Smooth muscle cell (in vitro differentiated cells): ENCODE data around the gene KIF5C. TPM values are rescaled to one million over a fixed set of nuclear protein-coding genes. Genes with fewer than 3 reads are reported as not detected.
"Not testable (repeated sequence)": the region's sequence is repeated elsewhere in the genome, so short reads cannot be mapped to it uniquely, and the experiment has no call there.

Source experiments
- DNase-seq: peaks from one replicate; lab custom pipeline; 2025; ENCODE audit not compliant: unreplicated experiment; lab: John Stamatoyannopoulos, UW
- H2AFZ ChIP-seq: fragments of 200-600 bp; sonication (generic); 2 replicates; pipeline ENCODE4 v1.6.0; 2016; ENCODE audit warnings: antibody characterized with exemption, low read depth, mild to moderate bottlenecking
- H3F3A ChIP-seq: fragments of 200-600 bp; sonication (generic); 2 replicates; pipeline ENCODE4 v1.6.0; 2017; ENCODE audit warnings: antibody characterized with exemption, low read depth
- H3K27ac ChIP-seq: fragments of 200-600 bp; sonication (generic); 2 replicates; pipeline ENCODE4 v1.5.1; 2016; ENCODE audit warnings: low read depth, mild to moderate bottlenecking
- H3K27me3 ChIP-seq: fragments of 200-600 bp; sonication (generic); 2 replicates; pipeline ENCODE4 v1.6.1; 2016; ENCODE audit warnings: low read depth, mild to moderate bottlenecking
- H3K36me3 ChIP-seq: fragments of 200-600 bp; sonication (generic); 2 replicates; pipeline ENCODE4 v1.5.1; 2016; ENCODE audit warnings: low read depth
- H3K4me1 ChIP-seq: fragments of 200-600 bp; sonication (generic); 2 replicates; pipeline ENCODE4 v1.5.1; 2016; ENCODE audit warnings: low read depth
- H3K4me2 ChIP-seq: fragments of 200-600 bp; sonication (generic); 2 replicates; pipeline ENCODE4 v1.6.0; 2016; ENCODE audit warnings: mild to moderate bottlenecking
- H3K4me3 ChIP-seq: fragments of 200-600 bp; sonication (generic); 2 replicates; pipeline ENCODE4 v1.5.1; 2016; ENCODE audit warnings: mild to moderate bottlenecking
- H3K79me2 ChIP-seq: fragments of 200-600 bp; sonication (generic); 2 replicates; pipeline ENCODE4 v1.6.0; 2016; ENCODE audit warnings: low read depth, mild to moderate bottlenecking
- H3K9ac ChIP-seq: fragments of 200-600 bp; sonication (generic); 2 replicates; pipeline ENCODE4 v1.6.0; 2016; ENCODE audit warnings: low read depth
- H3K9me3 ChIP-seq: fragments of 200-600 bp; sonication (generic); replicated peaks from 2 replicates; pipeline ENCODE4 v1.5.1; 2016; ENCODE audit warnings: low read depth
- H4K20me1 ChIP-seq: fragments of 200-600 bp; sonication (generic); 2 replicates; pipeline ENCODE4 v1.6.0; 2016; ENCODE audit warnings: low read depth
- CTCF ChIP-seq: fragments of 200-600 bp; sonication (generic); IDR thresholded peaks from 2 replicates; pipeline ENCODE4 v1.5.1; 2017; ENCODE audit warnings: borderline replicate concordance, mild to moderate bottlenecking, antibody characterized with exemption; ENCODE audit not compliant: insufficient read depth, poor library complexity, severe bottlenecking
- WGBS: methylation state at CpG from one replicate; pipeline ENCODE4 v1.1.7; 2016; ENCODE audit warnings: low lambda C conversion rate; 5-methylcytosine and 5-hydroxymethylcytosine counted together
- polyA plus RNA-seq: library from polyadenylated mRNA; unstranded; fragments of >200 nt; fragmentation: Nextera tagmentation; extraction: Ambion mirVana; gene quantifications from 2 replicates; pipeline ENCODE4 v1.2.1, GENCODE V29; 2016
- total RNA-seq: library from RNA; depleted of rRNA; stranded (reverse); fragments of >200 nt; gene quantifications from 2 replicates; pipeline ENCODE4 v1.2.3, GENCODE V29; 2014

Gene KIF5C
- total and polyA plus RNA-seq, 2 experiments from 2014 or later, result 0.09 to 1.4 TPM

GRCh38 chr2:148979164-148979918 is 104.3 kb downstream of the KIF5C start:
- no peaks in the 10 kb centered on the region for H3K36me3 ChIP-seq
- no peak overlapping the region for H3K4me2 ChIP-seq
- H2AFZ ChIP-seq, result no peak overlapping the region
- H3K9ac ChIP-seq, result no peak overlapping the region
- H3K9me3 ChIP-seq, result no peaks in the 10 kb centered on the region
- no peak overlapping the region for H3K27ac ChIP-seq
- peaks cover 4% of the 10 kb centered on the region for H3K4me1 ChIP-seq
- TF ChIP-seq CTCF, result no peak
- WGBS, result 94% methylated on average over 6 of the region's 6 CpGs
- DNase-seq, result no peak
- no peaks in the 10 kb centered on the region for H4K20me1 ChIP-seq
- H3K4me3 ChIP-seq, result no peak overlapping the region
- H3F3A ChIP-seq, result no peaks in the 10 kb centered on the region
- no peaks in the 10 kb centered on the region for H3K79me2 ChIP-seq
- no peaks in the 10 kb centered on the region for H3K27me3 ChIP-seq

- Histone ChIP-seq H3K27ac (no peak overlapping the region), H4K20me1 (no peaks in the 10 kb centered on the region), H3K4me1 (peaks cover 4% of the 10 kb centered on the region), H3K79me2 (no peaks in the 10 kb centered on the region), H3K9me3 (no peaks in the 10 kb centered on the region), H2AFZ (no peak overlapping the region), H3K9ac (no peak overlapping the region), H3K4me3 (no peak overlapping the region), H3F3A (no peaks in the 10 kb centered on the region), H3K27me3 (no peaks in the 10 kb centered on the region), H3K4me2 (no peak overlapping the region), H3K36me3 (no peaks in the 10 kb centered on the region)
- WGBS, result 82% methylated on average over 4 of the region's 4 CpGs
- DNase-seq, result no peak
- no peak for TF ChIP-seq CTCF
These were observed 104.9 kb downstream of the KIF5C start for GRCh38 chr2:148979919-148980277.

DNA sequence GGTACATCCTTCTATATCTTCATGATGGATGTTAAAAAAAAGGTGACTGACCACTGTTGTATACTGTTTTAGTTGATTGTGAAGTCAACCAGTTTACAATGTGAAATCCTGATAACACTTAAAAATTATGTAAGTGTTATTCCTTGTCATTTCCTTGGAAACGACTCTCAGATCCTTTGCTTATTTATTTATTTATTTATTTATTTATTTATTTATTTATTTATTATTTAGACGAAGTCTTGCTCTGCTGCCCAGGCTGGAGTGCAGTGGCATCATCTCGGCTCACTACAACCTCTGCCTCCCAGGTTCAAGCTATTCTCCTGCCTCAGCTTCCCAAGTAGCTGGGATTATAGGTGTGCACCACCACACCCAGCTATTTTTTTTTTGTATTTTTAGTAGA is 105.5 kb downstream of the KIF5C start:
- not testable (repeated sequence) for H3K27ac ChIP-seq, H3K9me3 ChIP-seq, H3K27me3 ChIP-seq, H2AFZ ChIP-seq, DNase-seq, H4K20me1 ChIP-seq, H3K4me3 ChIP-seq, H3K79me2 ChIP-seq, H3F3A ChIP-seq, H3K36me3 ChIP-seq, H3K4me2 ChIP-seq, H3K4me1 ChIP-seq, H3K9ac ChIP-seq
- WGBS, result 100% methylated on average over 3 of the region's 3 CpGs

- H3F3A ChIP-seq, result no peaks in the 10 kb centered on the region
- no peaks in the 10 kb centered on the region for H4K20me1 ChIP-seq
- no peak overlapping the region for H3K9ac ChIP-seq
- no peak overlapping the region for H3K27ac ChIP-seq
- H3K79me2 ChIP-seq, result no peaks in the 10 kb centered on the region
- H2AFZ ChIP-seq, result no peak overlapping the region
- no peaks in the 10 kb centered on the region for H3K27me3 ChIP-seq
- TF ChIP-seq CTCF, result no peak
- DNase-seq, result no peak
- H3K4me3 ChIP-seq, result no peak overlapping the region
- peaks cover 4% of the 10 kb centered on the region for H3K4me1 ChIP-seq
- no peaks in the 10 kb centered on the region for H3K9me3 ChIP-seq
- WGBS, result 94% methylated on average over 6 of the region's 6 CpGs
- H3K4me2 ChIP-seq, result no peak overlapping the region
- no peaks in the 10 kb centered on the region for H3K36me3 ChIP-seq
These were observed 106.3 kb downstream of the KIF5C start for GRCh38 chr2:148981324-148981723.
